NCI-H748 (cell line): Measurements from ENCODE around the gene TMEFF1.

ENCODE experiments used
- DNase-seq: peaks from one replicate; lab custom pipeline; 2025; ENCODE audit not compliant: unreplicated experiment; lab: John Stamatoyannopoulos, UW

Gene TMEFF1

GRCh38 chr9:100573655-100574260 is 100.8 kb downstream of the TMEFF1 start:
- no peak for DNase-seq

DNA sequence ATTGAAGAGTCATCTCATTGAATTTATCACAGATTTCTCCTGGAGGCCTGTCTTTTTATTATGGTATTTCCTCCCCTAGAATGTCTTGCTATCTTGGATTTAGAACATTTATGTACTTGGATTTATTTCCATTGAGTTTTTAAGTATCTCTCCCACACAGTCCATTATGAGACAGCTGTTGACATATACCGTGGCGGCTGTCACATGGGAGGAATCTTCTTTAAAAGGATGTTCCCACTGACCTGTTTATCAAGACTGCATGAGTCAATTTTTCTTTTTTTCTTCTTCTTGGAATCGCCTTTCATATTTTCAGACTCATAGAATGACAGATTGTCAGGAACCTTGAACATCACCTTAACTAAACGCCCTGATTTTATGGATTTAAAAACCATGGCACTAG is 102.1 kb downstream of the TMEFF1 start:
- no peak for DNase-seq

DNA sequence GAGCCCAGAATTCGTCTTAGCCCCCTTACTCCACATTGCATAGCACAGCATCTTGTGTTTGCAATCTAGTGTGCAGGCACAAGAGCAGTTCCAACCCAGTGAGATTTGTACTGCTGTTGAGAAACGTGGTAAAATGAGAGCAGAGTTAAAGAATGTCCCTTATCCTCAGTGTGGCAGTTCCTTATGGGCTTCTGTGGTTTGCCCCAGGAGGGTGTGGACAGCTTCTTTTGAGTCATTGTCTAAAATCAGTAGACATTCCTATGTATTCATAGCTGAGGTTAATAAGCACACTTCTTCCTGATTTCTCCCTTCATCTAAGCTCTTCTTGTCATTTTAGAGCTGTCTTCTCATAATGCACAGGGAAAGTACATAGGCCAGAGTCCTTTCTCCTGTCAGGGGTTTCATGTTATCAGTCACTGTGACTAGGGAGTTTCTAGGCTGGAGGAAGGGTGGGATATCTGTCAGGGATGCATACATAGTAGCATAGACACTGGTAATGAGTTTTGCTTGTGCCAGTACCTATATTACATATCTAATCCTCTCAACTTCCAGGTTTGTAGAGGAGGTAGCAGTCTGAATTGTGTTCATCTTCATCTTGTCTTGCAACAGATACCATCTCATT is 102.9 kb downstream of the TMEFF1 start:
- no peak for DNase-seq

- no peak for DNase-seq
These were observed 105.0 kb downstream of the TMEFF1 start, which contains the start of gene CAVIN4 for GRCh38 chr9:100577776-100578448. CAVIN4 (plus strand) TSS chr9:100578079; CDS start chr9:100578144, 65 bp downstream.

- DNase-seq: no peak
These were observed 105.7 kb downstream of the TMEFF1 start for GRCh38 chr9:100578610-100579009.

GRCh38 chr9:100579665-100580064 is 106.7 kb downstream of the TMEFF1 start:
- no peak for DNase-seq

DNA sequence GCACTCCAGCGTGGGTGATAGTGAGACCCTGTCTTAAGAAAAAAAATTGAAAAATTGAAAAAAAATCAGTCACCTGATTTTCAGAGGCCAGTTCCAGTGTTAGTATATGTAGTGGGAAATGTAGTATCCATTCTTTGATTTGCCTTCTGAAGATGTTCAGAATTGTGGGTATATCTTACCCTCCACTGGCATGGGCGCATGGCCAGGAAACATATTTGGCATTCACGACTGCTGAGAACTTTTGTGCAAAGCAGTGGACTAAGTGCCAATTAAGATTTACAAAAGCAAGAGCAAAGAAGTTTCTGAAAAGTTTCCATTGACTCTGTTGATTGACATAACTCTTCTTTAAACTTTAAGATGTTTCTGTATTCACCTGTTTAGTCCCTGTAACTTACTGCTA is 107.3 kb downstream of the TMEFF1 start:
- no peak for DNase-seq

GRCh38 chr9:100581081-100581480 is 108.1 kb downstream of the TMEFF1 start:
- no peak for DNase-seq

DNA sequence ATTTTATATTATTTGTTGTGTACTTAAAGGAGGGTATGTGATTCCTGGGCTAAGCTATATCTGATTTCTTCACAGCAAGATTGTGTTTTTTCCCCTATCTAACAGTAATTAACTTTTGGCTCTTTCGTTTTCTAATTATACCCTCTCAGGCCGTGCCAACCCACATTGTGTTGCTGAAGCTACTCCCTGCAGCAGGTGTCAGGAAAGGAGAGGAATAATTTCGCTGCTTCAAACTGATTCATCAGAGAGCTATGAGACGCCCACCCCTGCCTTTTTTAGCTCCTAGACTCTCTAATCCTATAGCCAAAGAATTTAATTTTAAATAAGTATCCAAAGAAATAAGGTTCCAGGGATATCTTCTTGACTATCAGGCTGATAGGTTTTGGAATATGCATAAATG is 108.7 kb downstream of the TMEFF1 start:
- DNase-seq: no peak

DNA sequence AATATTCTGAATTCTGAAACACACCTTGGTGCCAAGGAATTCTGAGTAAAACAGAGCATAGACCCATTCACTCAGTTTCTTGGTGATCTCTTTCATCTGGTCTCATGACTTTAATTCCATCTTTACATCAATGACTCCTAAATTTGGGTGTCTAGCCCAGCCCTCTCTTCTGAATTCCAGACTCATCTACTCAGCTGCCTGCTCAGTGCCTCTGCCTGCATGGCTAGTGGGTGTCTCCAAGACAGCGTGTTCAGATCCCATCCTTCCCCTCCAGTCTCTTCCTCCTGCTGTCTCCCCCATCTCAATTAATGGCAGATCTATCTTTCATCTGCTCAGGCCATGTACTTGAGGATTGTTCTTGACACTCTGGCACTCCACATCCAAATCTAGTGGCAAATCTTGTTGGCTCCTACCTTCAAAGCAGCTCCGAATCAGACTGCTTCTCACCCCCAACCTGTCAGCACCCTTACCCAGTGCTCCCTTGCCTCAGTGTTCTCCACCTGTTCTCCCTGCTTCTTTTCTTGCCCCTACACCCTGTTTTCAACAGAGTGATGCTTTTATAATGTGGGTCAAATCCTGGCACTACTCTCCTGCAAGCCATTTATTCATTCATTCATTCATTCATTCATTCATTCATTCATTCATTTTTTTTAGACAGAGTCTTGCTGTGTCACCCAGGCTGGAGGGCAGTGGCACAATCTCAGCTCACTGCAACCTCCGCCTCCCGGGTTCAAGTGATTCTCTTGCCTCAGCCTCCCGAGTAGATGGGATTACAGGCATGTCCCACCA is 110.3 kb downstream of the TMEFF1 start:
- DNase-seq: no peak

- no peak for DNase-seq
These were observed 112.0 kb downstream of the TMEFF1 start for GRCh38 chr9:100584951-100585350.

DNA sequence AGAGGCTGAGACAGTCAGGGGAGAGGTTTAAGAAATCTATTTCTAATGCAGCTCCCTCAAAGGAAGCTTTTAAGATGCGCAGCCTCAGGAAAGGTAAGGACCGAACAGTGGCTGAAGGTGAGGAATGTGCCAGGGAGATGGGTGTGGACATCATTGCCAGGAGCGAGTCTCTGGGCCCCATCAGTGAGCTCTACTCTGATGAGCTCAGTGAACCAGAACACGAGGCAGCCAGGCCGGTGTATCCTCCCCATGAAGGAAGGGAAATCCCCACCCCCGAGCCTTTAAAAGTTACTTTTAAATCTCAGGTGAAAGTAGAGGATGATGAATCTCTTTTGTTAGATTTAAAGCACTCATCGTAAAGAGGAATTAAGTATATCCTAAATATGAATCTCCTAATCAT is 113.1 kb downstream of the TMEFF1 start:
- no peak for DNase-seq

DNA sequence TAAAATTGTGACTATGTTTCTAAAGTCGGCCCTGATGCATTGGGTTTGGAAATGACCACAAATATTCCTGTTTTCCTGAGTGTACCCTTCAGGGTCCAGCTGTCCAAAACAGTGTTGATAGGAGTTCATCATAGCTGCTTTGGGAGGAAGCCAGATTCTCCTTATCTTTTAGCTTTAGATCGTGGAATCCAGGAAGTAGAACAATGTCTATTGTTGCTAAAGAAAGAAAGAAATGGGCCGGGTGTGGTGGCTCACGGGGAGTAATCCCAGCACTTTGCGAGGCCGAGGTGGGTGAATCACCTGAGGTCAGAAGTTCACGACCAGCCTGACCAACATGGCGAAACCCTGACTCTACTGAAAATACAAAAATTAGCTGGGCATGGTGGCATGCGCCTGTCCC is 114.4 kb downstream of the TMEFF1 start:
- DNase-seq: no peak

- DNase-seq: no peak
These were observed 116.6 kb downstream of the TMEFF1 start for GRCh38 chr9:100589582-100589981.

DNA sequence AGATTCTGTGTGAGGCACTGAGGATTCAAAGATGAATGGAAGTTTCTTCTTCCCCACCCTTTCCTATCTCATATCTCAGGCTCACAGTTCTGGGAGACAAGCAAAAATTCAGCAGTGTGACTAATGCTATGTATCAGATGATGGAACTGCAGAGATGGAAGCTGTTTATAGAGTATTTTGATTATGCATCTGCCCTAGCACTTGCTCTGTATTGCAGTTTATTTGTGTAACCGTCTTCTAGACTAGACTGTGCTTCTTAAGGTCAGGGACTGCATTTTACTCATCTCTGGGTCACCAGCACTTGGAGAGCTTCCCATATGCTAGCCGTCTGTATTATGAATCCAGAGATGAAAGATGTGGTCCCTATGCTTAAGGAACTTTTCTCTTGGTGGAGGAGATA is 117.5 kb downstream of the TMEFF1 start:
- DNase-seq: no peak

DNA sequence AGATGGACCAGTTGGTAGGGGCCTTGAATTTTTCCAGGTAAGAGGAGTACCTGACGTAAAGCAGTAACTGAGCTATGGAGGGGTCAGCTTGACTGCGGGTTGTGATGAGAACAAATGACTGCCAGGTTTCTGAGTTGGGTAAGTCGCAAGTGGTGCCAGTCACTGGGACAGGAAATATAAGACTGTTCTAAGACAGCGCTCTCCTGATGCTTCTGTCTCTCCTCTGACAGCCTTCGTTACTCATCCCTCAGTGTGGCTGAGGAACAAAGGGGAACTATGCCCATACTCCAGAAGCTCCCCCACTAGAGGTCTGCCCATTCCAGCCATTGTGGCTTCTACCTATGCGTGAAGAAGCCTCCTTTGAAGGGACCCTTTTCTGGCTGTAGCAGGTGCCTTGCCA is 118.2 kb downstream of the TMEFF1 start:
- DNase-seq: no peak

GRCh38 chr9:100591639-100592412 is 118.9 kb downstream of the TMEFF1 start:
- no peak for DNase-seq

- DNase-seq: peak; percentile 66
These were observed 122.6 kb downstream of the TMEFF1 start for GRCh38 chr9:100595391-100596199.

DNA sequence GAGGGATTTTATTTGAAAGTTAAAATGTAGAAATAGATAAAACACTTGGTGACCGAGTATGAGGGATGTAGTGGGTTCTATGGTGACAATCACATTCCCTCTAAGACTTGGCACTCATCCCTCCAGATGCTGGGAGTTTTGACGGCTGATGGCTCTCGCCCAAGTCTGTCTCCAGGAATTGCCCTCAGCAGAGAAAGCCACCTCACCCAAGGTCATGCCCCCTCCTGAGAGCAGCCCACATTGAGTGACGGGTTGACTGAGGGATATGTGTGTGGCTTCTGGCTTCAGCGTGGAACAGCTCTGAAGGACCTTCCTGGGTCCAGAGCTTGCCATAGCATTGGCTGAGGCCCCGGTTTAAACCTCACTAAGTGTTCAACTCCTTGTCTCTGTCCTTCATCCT is 124.3 kb downstream of the TMEFF1 start:
- DNase-seq: no peak

- DNase-seq: peak; percentile 98
These were observed 125.7 kb downstream of the TMEFF1 start for GRCh38 chr9:100598641-100599145.
